H1 (cell line): ENCODE data around the gene EPB41L4B. TPM values are rescaled to one million over a fixed set of nuclear protein-coding genes. Genes with fewer than 3 reads are reported as not detected.

Experiments
- CTCF ChIA-PET: fragments of 300-600 bp; sonication (Branson Sonifier 250); formaldehyde crosslinking; loops from one replicate; lab custom pipeline; 2021; ENCODE audit not compliant: partially characterized antibody; lab: Charles Lee
- POLR2A ChIA-PET: fragments of 300-600 bp; sonication (Branson Sonifier 250); formaldehyde crosslinking; loops from one replicate; lab custom pipeline; 2021; ENCODE audit warnings: inconsistent platforms; ENCODE audit not compliant: partially characterized antibody; lab: Charles Lee
- DNase-seq, 2 experiments: peaks; one replicate each; pipeline versions ENCODE4 v3.0.0 to v3.0.0-alpha.2; 2010 to 2022; ENCODE audit warnings: low spot score in 2 of 2, low read depth in 1 of 2, mixed read lengths in 1 of 2
- FAIRE-seq: peaks from 2 replicates; lab custom pipeline; 2011; peaks lifted over from hg19 to GRCh38; lab: Jason Lieb, UNC
- H2AFZ ChIP-seq: 2 replicates; pipeline ENCODE4 v1.8.1; 2012; ENCODE audit warnings: low read length, inconsistent platforms
- H2AK5ac ChIP-seq: 2 replicates; pipeline ENCODE4 v1.6.1; 2013; ENCODE audit warnings: low read depth, low read length
- H2BK120ac ChIP-seq: replicated peaks from 2 replicates; pipeline ENCODE3; 2013; ENCODE audit warnings: low read depth, low read length, inconsistent platforms
- H2BK12ac ChIP-seq: 2 replicates; pipeline ENCODE4 v1.6.1; 2013; ENCODE audit warnings: low read depth, low read length
- H2BK15ac ChIP-seq: 2 replicates; pipeline ENCODE4 v1.6.1; 2013; ENCODE audit warnings: low read length
- H2BK20ac ChIP-seq: 2 replicates; pipeline ENCODE4 v1.6.1; 2013; ENCODE audit warnings: low read length
- H2BK5ac ChIP-seq: 2 replicates; pipeline ENCODE4 v1.6.1; 2013; ENCODE audit warnings: low read depth, low read length
- H3K14ac ChIP-seq: 2 replicates; pipeline ENCODE4 v1.6.1; 2013; ENCODE audit warnings: inconsistent platforms; ENCODE audit not compliant: insufficient read length
- H3K18ac ChIP-seq: 2 replicates; pipeline ENCODE4 v1.6.1; 2013; ENCODE audit warnings: low read length; ENCODE audit errors: extremely low read depth
- H3K23ac ChIP-seq: 2 replicates; pipeline ENCODE4 v1.6.1; 2013; ENCODE audit warnings: inconsistent platforms; ENCODE audit not compliant: insufficient read length
- H3K23me2 ChIP-seq: 2 replicates; pipeline ENCODE4 v1.6.1; 2013; ENCODE audit warnings: low read depth, low read length
- H3K27ac ChIP-seq: 2 replicates; pipeline ENCODE4 v1.6.1; 2011; ENCODE audit warnings: low read depth, low read length, inconsistent platforms
- H3K27me3 ChIP-seq, 4 experiments: replicated peaks in 1 of 4; 1 replicate in 1 of 4; 2 replicates in 3 of 4; pipeline versions ENCODE4 v1.6.1 to v1.8.1; 2011 to 2013; ENCODE audit warnings: low read length in 3 of 4, mild to moderate bottlenecking in 3 of 4, inconsistent platforms in 2 of 4, mixed read lengths in 2 of 4, moderate library complexity in 1 of 4; ENCODE audit not compliant: control insufficient read depth in 3 of 4, insufficient read depth in 3 of 4; ENCODE audit errors: extremely low read depth in 1 of 4
- H3K36me3 ChIP-seq, 4 experiments: 2 replicates each; pipeline versions ENCODE4 v1.6.1 to v1.8.1; 2011 to 2013; ENCODE audit warnings: mild to moderate bottlenecking in 4 of 4, low read length in 3 of 4, moderate library complexity in 2 of 4, control low read depth in 1 of 4, inconsistent platforms in 1 of 4; ENCODE audit not compliant: insufficient read depth in 4 of 4, control insufficient read depth in 2 of 4
- H3K4ac ChIP-seq: replicated peaks from 2 replicates; pipeline ENCODE3; 2013; ENCODE audit warnings: low read length, low read depth, mixed read lengths, inconsistent platforms; ENCODE audit not compliant: insufficient read length
- H3K4me1 ChIP-seq, 4 experiments: replicated peaks in 1 of 4; 1 replicate in 1 of 4; 2 replicates in 3 of 4; pipeline versions ENCODE4 v1.6.1 to v1.8.1; 2011 to 2013; ENCODE audit warnings: low read length in 3 of 4, inconsistent platforms in 2 of 4, mixed read lengths in 1 of 4; ENCODE audit not compliant: insufficient read depth in 4 of 4, control insufficient read depth in 3 of 4
- H3K4me2 ChIP-seq, 2 experiments: 2 replicates each; pipeline versions ENCODE4 v1.6.1 to v1.8.1; 2011 to 2013; ENCODE audit warnings: low read depth in 2 of 2, low read length in 2 of 2, control low read depth in 1 of 2, inconsistent platforms in 1 of 2, mild to moderate bottlenecking in 1 of 2; ENCODE audit not compliant: insufficient read depth in 1 of 2
- H3K4me3 ChIP-seq, 4 experiments: fragments of 200-600, 300-600 bp in 1 of 4; sonication (generic), shearing (Covaris generic), sonication (Bioruptor Twin) in 1 of 4; 2 replicates each; pipeline versions ENCODE4 v1.5.1 to v1.8.1; 2011 to 2016; ENCODE audit warnings: low read length in 4 of 4, low read depth in 3 of 4, control low read depth in 2 of 4, inconsistent platforms in 2 of 4, mild to moderate bottlenecking in 2 of 4, mixed read lengths in 1 of 4, moderate library complexity in 1 of 4; ENCODE audit not compliant: insufficient read depth in 2 of 4; ENCODE audit errors: extremely low read depth in 1 of 4
- H3K56ac ChIP-seq: replicated peaks from 2 replicates; pipeline ENCODE3; 2013; ENCODE audit warnings: low read depth, mild to moderate bottlenecking, mixed read lengths, low read length, inconsistent platforms; ENCODE audit not compliant: insufficient read length
- H3K79me1 ChIP-seq: 2 replicates; pipeline ENCODE4 v1.6.1; 2013; ENCODE audit warnings: low read depth, low read length, control low read depth
- H3K79me2 ChIP-seq, 2 experiments: 2 replicates each; pipeline versions ENCODE4 v1.6.1 to v1.8.1; 2012 to 2013; ENCODE audit warnings: low read length in 2 of 2, mild to moderate bottlenecking in 2 of 2, inconsistent platforms in 1 of 2; ENCODE audit not compliant: insufficient read depth in 2 of 2, control insufficient read depth in 1 of 2
- H3K9ac ChIP-seq, 4 experiments: replicated peaks in 1 of 4; 1 replicate in 1 of 4; 2 replicates in 3 of 4; pipeline versions ENCODE4 v1.6.1 to v1.8.1; 2011 to 2013; ENCODE audit warnings: low read depth in 3 of 4, low read length in 3 of 4, control low read depth in 2 of 4, mild to moderate bottlenecking in 2 of 4, moderate library complexity in 2 of 4, inconsistent platforms in 1 of 4; ENCODE audit errors: extremely low read depth in 1 of 4
- H3K9me3 ChIP-seq, 2 experiments: 2 replicates each; pipeline versions ENCODE4 v1.6.1 to v1.8.1; 2012 to 2013; ENCODE audit warnings: mild to moderate bottlenecking in 2 of 2, moderate library complexity in 2 of 2, control low read depth in 1 of 2, inconsistent platforms in 1 of 2, low read depth in 1 of 2, low read length in 1 of 2, mixed read lengths in 1 of 2; ENCODE audit not compliant: insufficient read depth in 2 of 2
- H4K20me1 ChIP-seq, 2 experiments: replicated peaks in 1 of 2; 2 replicates each; pipeline versions ENCODE3 to v1.8.1; 2011 to 2013; ENCODE audit warnings: inconsistent platforms in 2 of 2, low read length in 2 of 2, mild to moderate bottlenecking in 1 of 2; ENCODE audit not compliant: insufficient read depth in 2 of 2, control insufficient read depth in 1 of 2
- H4K5ac ChIP-seq: 2 replicates; pipeline ENCODE4 v1.6.1; 2013; ENCODE audit warnings: low read length, low read depth, mixed read lengths, inconsistent platforms; ENCODE audit not compliant: insufficient read length
- H4K8ac ChIP-seq: 2 replicates; pipeline ENCODE4 v1.8.0; 2013; ENCODE audit warnings: mild to moderate bottlenecking, moderate library complexity, low read length, inconsistent platforms; ENCODE audit not compliant: insufficient read depth; ENCODE audit errors: extremely low read depth
- H4K91ac ChIP-seq: replicated peaks from 2 replicates; pipeline ENCODE3; 2013; ENCODE audit warnings: low read length, mixed read lengths, inconsistent platforms; ENCODE audit not compliant: insufficient read length
- CHD2 ChIP-seq: IDR thresholded peaks from 2 replicates; pipeline ENCODE4 v1.6.1; 2012; ENCODE audit warnings: low read length, improper control_type of control experiment
- CREB1 ChIP-seq: IDR thresholded peaks from 2 replicates; pipeline ENCODE4 v1.6.1; 2012; ENCODE audit warnings: inconsistent platforms
- CTCF ChIP-seq, 3 experiments: IDR thresholded peaks; 1 replicate in 2 of 3; 2 replicates in 1 of 3; pipeline versions ENCODE4 v1.5.1 to v1.6.1; 2011; ENCODE audit warnings: low read length in 3 of 3, mild to moderate bottlenecking in 3 of 3, inconsistent platforms in 2 of 3, low read depth in 1 of 3, moderate library complexity in 1 of 3; ENCODE audit not compliant: insufficient read depth in 1 of 3; ENCODE audit errors: control extremely low read depth in 1 of 3
- FOSL1 ChIP-seq: IDR thresholded peaks from 2 replicates; pipeline ENCODE4 v1.6.1; 2011; ENCODE audit warnings: mild to moderate bottlenecking, low read depth, low read length, moderate library complexity; ENCODE audit not compliant: insufficient read depth
- JUND ChIP-seq: IDR thresholded peaks from 2 replicates; pipeline ENCODE4 v1.6.1; 2011; ENCODE audit warnings: mild to moderate bottlenecking, improper control_type of control experiment, low read length
- KDM5A ChIP-seq: fragments of 200-600 bp; IDR thresholded peaks from 2 replicates; pipeline ENCODE4 v1.7.1; 2012; ENCODE audit warnings: mild to moderate bottlenecking, low read length, inconsistent platforms, mixed read lengths
- RAD21 ChIP-seq, 2 experiments: IDR thresholded peaks in 1 of 2; conservative IDR thresholded peaks in 1 of 2; 2 replicates each; pipeline ENCODE4 v1.6.1; 2011; ENCODE audit warnings: low read depth in 2 of 2, low read length in 2 of 2, improper control_type of control experiment in 1 of 2, inconsistent platforms in 1 of 2, mild to moderate bottlenecking in 1 of 2, moderate library complexity in 1 of 2
- SIN3A ChIP-seq, 2 experiments: IDR thresholded peaks in 1 of 2; conservative IDR thresholded peaks in 1 of 2; 2 replicates each; pipeline ENCODE4 v1.6.1; 2011 to 2012; ENCODE audit warnings: low read length in 2 of 2, improper control_type of control experiment in 1 of 2, low read depth in 1 of 2, mild to moderate bottlenecking in 1 of 2
- WGBS, 2 experiments: shearing (Covaris generic) in 1 of 2; methylation state at CpG; one replicate each; pipeline versions ENCODE4 v1.1.6 to v1.1.7; 2013 to 2015; ENCODE audit warnings: low lambda C conversion rate in 2 of 2, mixed read lengths in 2 of 2, inconsistent platforms in 1 of 2, low coverage in 1 of 2, missing lambda C conversion rate in 1 of 2; ENCODE audit not compliant: insufficient replicate concordance in 2 of 2, insufficient coverage in 1 of 2, insufficient read length in 1 of 2; ENCODE audit errors: extremely low coverage in 1 of 2, missing lambda C conversion rate in 1 of 2; 5-methylcytosine and 5-hydroxymethylcytosine counted together
- polyA plus RNA-seq, 7 experiments: library from polyadenylated mRNA; depleted of rRNA in 3 of 7; stranded (reverse) in 5 of 7; unstranded in 2 of 7; fragments of >200 nt in 5 of 7; fragments of 200-250 nt in 2 of 7; gene quantifications; 1 replicate in 5 of 7; 2 replicates in 1 of 7; 4 replicates in 1 of 7; pipeline versions ENCODE4 v1.2.1 to v1.2.3, GENCODE V29; 2011 to 2013; ENCODE audit warnings: missing spikeins in 2 of 7, mixed read lengths in 2 of 7
- total RNA-seq: library from RNA; stranded (reverse); fragmentation: NEBNext Ultra II Directional; extraction: Animal tissue kit (Norgen Biotek cat#: 25700); gene quantifications from 2 replicates; pipeline ENCODE4 v1.2.1, GENCODE V29; 2021
- TF ChIP-seq, protein P1 (sequence below): IDR thresholded peaks from 2 replicates; pipeline ENCODE4 v1.6.1; 2012; ENCODE audit warnings: inconsistent platforms
- TF ChIP-seq, protein P2 (sequence below): IDR thresholded peaks from 2 replicates; pipeline ENCODE4 v1.6.1; 2011; ENCODE audit warnings: low read length, improper control_type of control experiment

Gene EPB41L4B
- total and polyA plus RNA-seq, 2 of the 8 experiments (the other 6 are each of a cell fraction or from before 2014, with no cell fraction given) = 11.9 to 25.0 TPM

- no peaks in the 10 kb centered on the region for H3K4me1 ChIP-seq
- H2AK5ac ChIP-seq = no peak overlapping the region
- H3K4ac ChIP-seq = no peak overlapping the region
- DNase-seq (no peak), FAIRE-seq (no peak)
- no peaks in the 10 kb centered on the region for H3K79me1 ChIP-seq
- no peak overlapping the region for H3K27ac ChIP-seq
- no peaks in the 10 kb centered on the region for H3K27me3 ChIP-seq
- no peak overlapping the region for H3K56ac ChIP-seq
- H3K23ac ChIP-seq = no peak overlapping the region
- no peak overlapping the region for H3K9ac ChIP-seq
- POLR2A ChIA-PET = interaction anchor here (0.9 kb wide), 1 partner anchor 22 kb away, joined by 6 read pairs; no protein-coding TSS in a partner anchor
- H2BK15ac ChIP-seq = no peak overlapping the region
- H3K36me3 ChIP-seq = no peaks in the 10 kb centered on the region
- H3K4me2 ChIP-seq = no peak overlapping the region
- H3K18ac ChIP-seq = no peak overlapping the region
- H3K9me3 ChIP-seq = no peaks in the 10 kb centered on the region
- H3K4me3 ChIP-seq = no peak overlapping the region
- no peaks in the 10 kb centered on the region for H3K23me2 ChIP-seq
- H2BK120ac ChIP-seq = no peak overlapping the region
- WGBS, 2 experiments = 93% methylated on average over 1 of the region's 1 CpG; no CpG with 5 or more reads in 1 of the 2 experiments
- H4K8ac ChIP-seq = no peak overlapping the region
- H3K14ac ChIP-seq = no peak overlapping the region
- H2AFZ ChIP-seq = no peak overlapping the region
- H4K20me1 ChIP-seq = no peaks in the 10 kb centered on the region
- no peaks in the 10 kb centered on the region for H3K79me2 ChIP-seq
- H2BK12ac ChIP-seq = no peak overlapping the region
- CTCF ChIA-PET = interaction anchor here (1.0 kb wide), 1 partner anchor 19 kb away, joined by 3 read pairs; no protein-coding TSS in a partner anchor
- H2BK5ac ChIP-seq = no peak overlapping the region
- no peak overlapping the region for H2BK20ac ChIP-seq
- no peak overlapping the region for H4K91ac ChIP-seq
- no peak overlapping the region for H4K5ac ChIP-seq
- TF ChIP-seq, protein P1, sequence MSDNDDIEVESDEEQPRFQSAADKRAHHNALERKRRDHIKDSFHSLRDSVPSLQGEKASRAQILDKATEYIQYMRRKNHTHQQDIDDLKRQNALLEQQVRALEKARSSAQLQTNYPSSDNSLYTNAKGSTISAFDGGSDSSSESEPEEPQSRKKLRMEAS = no peak
- TF ChIP-seq CREB1 (no peak), SIN3A (conservative IDR thresholded peaks at IDR 0.05 in 1 of 2, IDR thresholded peaks at IDR 0.05 in 1 of 2; ENCODE audit: low read depth in 1 of 2, low read length in 2 of 2) (no peak), KDM5A (no peak), FOSL1 (no peak), RAD21 (IDR thresholded peaks at IDR 0.05 in 1 of 2, conservative IDR thresholded peaks at IDR 0.05 in 1 of 2; ENCODE audit: low read depth in 2 of 2, low read length in 2 of 2) (no peak), JUND (no peak), CHD2 (no peak), CTCF (IDR thresholded peaks at IDR 0.05; ENCODE audit: control extremely low read depth in 1 of 3, insufficient read depth in 1 of 3, low read depth in 1 of 3, low read length in 3 of 3) (no peak)
- TF ChIP-seq, protein P2, sequence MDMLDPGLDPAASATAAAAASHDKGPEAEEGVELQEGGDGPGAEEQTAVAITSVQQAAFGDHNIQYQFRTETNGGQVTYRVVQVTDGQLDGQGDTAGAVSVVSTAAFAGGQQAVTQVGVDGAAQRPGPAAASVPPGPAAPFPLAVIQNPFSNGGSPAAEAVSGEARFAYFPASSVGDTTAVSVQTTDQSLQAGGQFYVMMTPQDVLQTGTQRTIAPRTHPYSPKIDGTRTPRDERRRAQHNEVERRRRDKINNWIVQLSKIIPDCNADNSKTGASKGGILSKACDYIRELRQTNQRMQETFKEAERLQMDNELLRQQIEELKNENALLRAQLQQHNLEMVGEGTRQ = no peak
Observed at GRCh38 chr9:109139851-109140250, 181.0 kb downstream of the EPB41L4B start.
